NCI-H146 (cell line): Measurements from ENCODE around the gene DGKD.

ENCODE experiments used
- DNase-seq: peaks from one replicate; lab custom pipeline; 2025; lab: John Stamatoyannopoulos, UW

DGKD gene

DNA sequence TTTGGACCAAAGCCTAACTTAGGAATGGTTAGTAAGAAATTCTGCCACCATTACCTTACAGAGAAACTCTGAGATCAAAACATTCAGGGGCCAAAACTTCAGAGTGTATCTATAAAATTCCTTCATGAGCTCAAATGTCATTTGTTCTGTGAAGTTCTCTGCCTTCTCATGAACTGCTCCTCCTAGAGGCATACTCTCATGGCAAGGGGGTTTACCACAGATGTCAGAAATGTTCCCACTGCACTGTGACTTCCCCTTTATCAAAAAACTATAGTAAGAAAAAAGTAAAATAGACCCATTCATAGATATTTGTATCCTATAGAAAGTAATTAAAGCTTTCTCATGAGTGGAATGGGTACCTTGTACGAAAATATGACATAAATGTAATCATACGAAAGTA, 143.8 kb downstream of the DGKD start:
- no peak for DNase-seq

GRCh38 chr2:233499928-233500327, 145.6 kb downstream of the DGKD start:
- DNase-seq = no peak

GRCh38 chr2:233501198-233502076, 147.1 kb downstream of the DGKD start:
- no peak for DNase-seq

DNA sequence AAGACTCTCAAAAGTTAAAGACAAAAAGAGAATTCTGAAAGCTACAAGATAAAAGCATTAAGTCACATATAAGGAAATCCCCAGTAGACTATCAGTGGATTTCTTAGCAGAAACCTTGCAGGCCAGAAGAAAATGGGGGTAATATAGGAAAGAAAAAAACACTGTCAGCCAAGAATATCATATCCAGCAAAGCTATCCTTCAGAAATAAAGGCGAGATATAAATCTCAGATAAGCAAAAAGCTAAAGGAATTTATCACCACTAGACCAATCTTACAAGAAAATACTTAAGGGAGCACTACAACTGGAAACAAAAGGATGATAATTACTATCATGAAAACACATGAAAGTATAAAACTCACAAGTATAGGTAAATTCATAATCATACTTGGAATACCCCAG, 149.2 kb downstream of the DGKD start:
- DNase-seq = no peak

- DNase-seq = no peak
These were observed 149.8 kb downstream of the DGKD start for GRCh38 chr2:233503947-233504637.

DNA sequence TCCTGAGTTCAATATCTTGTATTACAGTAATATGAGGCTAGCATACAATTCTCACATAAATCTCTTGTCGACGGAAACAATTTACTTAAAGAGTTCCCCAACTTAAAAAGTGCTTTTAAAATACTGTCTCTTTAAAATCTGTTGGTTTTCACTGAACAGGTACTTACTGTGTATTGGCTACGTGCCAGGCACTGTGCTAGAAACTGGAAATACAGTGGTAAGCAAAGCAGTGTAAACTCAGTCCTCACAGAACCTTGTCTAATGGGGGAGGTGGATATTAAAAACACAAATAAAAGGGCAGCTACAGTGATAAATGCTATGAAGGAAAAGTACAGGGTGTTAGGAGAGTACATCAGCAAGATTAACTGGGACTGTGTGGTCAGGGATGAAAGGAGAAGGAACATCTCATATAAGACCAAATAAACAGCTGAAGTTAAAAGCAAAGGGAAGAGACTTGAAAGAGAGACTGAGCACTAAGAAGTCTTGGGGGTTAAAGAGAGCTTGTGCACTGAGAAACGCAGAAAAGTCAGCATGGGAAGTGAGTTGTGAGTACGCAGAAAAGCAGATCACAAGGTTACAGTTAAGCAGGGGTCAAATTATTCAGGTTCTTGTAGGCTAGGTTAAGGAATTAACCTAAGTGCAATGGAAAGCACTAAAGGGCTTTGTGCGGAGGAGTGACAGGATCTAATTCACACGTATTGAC, 159.8 kb downstream of the DGKD start:
- DNase-seq = no peak

DNA sequence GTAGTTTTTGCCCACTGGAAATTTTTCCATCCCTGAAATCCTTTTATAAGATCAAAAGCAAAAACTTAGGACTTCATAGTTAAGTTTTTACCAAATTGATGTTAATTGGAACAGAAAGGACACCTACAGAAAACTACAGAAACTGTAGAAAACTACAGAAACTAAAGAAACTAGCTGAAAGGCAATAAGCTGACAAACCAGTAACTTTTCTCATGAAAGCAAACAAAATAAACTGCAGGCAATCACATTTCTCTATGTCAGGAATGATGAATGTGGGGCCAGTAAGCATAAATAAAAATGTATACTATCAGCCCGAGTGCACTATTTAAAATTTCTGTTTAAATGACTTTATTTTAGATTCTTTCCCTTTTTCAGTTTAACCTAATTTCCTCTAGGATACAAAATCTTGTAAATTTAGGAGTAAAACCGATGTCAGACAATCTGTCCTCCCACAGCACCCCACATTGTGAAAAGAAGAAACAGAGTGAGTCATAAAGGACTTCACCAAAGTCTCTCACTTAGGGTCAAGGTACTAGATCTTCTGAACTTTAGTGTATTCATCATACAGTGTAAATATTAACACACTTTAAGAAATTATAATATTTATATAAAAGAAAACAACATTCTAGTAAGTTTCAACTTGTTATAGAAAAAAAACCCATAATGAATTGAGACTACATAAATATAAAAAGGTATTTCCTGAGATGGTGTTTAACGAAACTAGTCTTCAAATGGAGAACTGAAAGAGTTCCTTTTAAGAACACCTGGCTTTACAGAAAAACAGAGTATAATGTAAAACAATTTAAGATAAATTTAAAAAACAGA, 165.7 kb downstream of the DGKD start:
- no peak for DNase-seq
